Measurements from ENCODE around the gene ORM2.
"Not testable (repeated sequence)": the region's sequence is repeated elsewhere in the genome, so short reads cannot be mapped to it uniquely, and the experiment has no call there.

DNA sequence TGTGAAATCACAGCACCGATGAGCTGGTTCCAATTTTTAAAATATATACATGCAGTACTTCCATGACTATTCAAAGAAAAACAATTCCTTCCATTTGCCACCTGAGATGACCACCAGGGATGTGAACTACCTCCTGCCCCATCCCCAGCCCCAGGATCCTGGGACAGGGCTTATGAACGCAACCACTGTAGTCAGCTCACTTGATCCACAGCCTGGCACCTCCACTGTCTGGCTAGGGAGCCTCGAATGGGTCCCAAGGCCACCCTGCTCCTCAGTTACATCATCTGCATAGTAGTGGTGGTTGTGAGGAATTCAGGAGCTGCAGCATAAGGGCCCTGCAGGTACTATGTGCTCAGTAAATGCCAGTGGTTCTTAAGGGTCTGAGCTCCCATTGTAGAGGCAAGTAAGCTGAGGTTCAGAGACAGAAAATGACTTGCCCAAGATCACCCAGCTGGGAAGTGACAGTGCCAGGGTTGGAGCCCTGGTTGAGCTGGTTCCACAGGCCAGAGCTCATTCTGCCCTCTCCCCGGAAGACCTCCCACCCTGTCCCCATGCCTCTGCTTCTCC is 2.9 kb downstream of the ORM2 start:
- TF ChIP-seq, protein P1, sequence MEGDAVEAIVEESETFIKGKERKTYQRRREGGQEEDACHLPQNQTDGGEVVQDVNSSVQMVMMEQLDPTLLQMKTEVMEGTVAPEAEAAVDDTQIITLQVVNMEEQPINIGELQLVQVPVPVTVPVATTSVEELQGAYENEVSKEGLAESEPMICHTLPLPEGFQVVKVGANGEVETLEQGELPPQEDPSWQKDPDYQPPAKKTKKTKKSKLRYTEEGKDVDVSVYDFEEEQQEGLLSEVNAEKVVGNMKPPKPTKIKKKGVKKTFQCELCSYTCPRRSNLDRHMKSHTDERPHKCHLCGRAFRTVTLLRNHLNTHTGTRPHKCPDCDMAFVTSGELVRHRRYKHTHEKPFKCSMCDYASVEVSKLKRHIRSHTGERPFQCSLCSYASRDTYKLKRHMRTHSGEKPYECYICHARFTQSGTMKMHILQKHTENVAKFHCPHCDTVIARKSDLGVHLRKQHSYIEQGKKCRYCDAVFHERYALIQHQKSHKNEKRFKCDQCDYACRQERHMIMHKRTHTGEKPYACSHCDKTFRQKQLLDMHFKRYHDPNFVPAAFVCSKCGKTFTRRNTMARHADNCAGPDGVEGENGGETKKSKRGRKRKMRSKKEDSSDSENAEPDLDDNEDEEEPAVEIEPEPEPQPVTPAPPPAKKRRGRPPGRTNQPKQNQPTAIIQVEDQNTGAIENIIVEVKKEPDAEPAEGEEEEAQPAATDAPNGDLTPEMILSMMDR (IDR thresholded peaks at IDR 0.05) = not testable (repeated sequence)
- TF ChIP-seq POLR2A (IDR thresholded peaks at IDR 0.05) = not testable (repeated sequence)

All from Peyer's patch (tissue), 4 donors.